ENCODE measurements around the gene IL17A.

GRCh38 chr6:52210227-52210626, 24.1 kb downstream of the IL17A start:
- no peak for TF ChIP-seq CTCF (IDR thresholded peaks at IDR 0.05)
- no peak for TF ChIP-seq POLR2A (IDR thresholded peaks at IDR 0.05)
